WERI-Rb-1 (cell line): ENCODE data around the gene CLOCK.

ENCODE experiments used
- DNase-seq: peaks from one replicate; pipeline ENCODE4 v3.0.0-alpha.2; 2020
- H3K27ac ChIP-seq: fragments of 250-450 bp; sonication (Bioruptor Pico); 2 replicates; pipeline ENCODE4 v1.5.1; 2020; ENCODE audit warnings: mild to moderate bottlenecking, moderate library complexity
- H3K27me3 ChIP-seq: fragments of 250-450 bp; sonication (Bioruptor Pico); 2 replicates; pipeline ENCODE4 v1.5.1; 2021; ENCODE audit warnings: mild to moderate bottlenecking, low read depth, moderate library complexity; ENCODE audit not compliant: insufficient read depth, severe bottlenecking
- H3K36me3 ChIP-seq: fragments of 250-450 bp; sonication (Bioruptor Pico); 2 replicates; pipeline ENCODE4 v1.5.1; 2020; ENCODE audit warnings: mild to moderate bottlenecking, moderate library complexity
- H3K4me3 ChIP-seq: 2 replicates; pipeline ENCODE4 v1.5.1; 2011; ENCODE audit warnings: low read depth, mild to moderate bottlenecking, control low read depth, low read length
- H3K9me3 ChIP-seq: fragments of 250-450 bp; sonication (Bioruptor Pico); 2 replicates; pipeline ENCODE4 v1.5.1; 2021; ENCODE audit warnings: mild to moderate bottlenecking, moderate library complexity; ENCODE audit not compliant: severe bottlenecking
- TF ChIP-seq, protein P1 (sequence below): IDR thresholded peaks from 2 replicates; pipeline ENCODE4 v1.5.1; 2011; ENCODE audit warnings: low read depth, mild to moderate bottlenecking, control low read depth, inconsistent platforms, low read length

Gene CLOCK

DNA sequence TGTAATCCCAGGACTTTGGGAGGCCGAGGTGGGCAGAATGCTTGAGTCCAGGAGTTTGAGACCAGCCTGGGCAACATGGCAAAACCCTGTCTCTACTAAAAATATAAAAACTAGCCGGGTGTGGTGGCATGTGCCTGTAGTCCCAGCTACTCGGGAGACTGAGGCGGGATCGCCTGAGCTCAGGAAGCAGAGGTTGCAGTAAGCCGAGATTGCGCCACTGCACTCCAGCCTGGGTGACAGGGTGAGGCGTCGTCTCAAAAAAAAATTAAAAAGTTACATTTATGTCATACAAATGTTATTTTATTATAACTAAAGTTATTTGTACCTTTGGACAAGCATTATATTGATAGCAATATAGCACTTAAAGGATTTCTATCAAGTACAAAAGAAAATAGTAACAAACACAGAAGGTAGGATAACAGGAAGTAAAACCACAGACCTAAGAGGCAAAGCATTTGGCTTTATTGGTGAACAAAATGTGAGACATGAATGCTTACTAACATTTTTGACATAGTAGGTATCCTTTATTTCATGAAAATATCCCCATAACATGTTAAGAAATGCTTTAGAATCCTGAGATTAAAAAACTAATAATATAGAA is 99.5 kb downstream of the CLOCK start:
- H3K36me3 ChIP-seq: peaks cover 61% of the 10 kb centered on the region
- no peaks in the 10 kb centered on the region for H3K27me3 ChIP-seq
- TF ChIP-seq, protein P1, sequence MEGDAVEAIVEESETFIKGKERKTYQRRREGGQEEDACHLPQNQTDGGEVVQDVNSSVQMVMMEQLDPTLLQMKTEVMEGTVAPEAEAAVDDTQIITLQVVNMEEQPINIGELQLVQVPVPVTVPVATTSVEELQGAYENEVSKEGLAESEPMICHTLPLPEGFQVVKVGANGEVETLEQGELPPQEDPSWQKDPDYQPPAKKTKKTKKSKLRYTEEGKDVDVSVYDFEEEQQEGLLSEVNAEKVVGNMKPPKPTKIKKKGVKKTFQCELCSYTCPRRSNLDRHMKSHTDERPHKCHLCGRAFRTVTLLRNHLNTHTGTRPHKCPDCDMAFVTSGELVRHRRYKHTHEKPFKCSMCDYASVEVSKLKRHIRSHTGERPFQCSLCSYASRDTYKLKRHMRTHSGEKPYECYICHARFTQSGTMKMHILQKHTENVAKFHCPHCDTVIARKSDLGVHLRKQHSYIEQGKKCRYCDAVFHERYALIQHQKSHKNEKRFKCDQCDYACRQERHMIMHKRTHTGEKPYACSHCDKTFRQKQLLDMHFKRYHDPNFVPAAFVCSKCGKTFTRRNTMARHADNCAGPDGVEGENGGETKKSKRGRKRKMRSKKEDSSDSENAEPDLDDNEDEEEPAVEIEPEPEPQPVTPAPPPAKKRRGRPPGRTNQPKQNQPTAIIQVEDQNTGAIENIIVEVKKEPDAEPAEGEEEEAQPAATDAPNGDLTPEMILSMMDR: no peak
- no peaks in the 10 kb centered on the region for H3K9me3 ChIP-seq
- no peak overlapping the region for H3K27ac ChIP-seq
- H3K4me3 ChIP-seq: no peak overlapping the region
- no peak for DNase-seq

DNA sequence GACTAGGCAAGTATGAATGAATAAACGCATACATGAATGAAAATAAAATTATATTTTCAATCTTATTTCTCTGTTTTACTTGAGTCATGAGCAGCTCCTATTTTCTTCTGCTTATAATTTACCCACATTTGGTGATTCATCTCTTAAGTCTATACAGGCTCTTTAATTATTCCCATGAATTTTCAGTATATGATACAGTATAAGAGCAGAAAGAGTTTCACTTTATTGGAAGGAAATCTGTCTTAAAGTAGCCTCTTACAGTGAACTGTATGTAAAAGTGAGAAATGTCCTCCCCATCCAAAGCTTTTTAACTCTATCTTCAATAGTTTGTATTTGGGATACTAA is 100.2 kb downstream of the CLOCK start:
- DNase-seq: no peak
- Histone ChIP-seq H3K27ac (no peak overlapping the region), H3K36me3 (peaks cover 59% of the 10 kb centered on the region), H3K9me3 (no peaks in the 10 kb centered on the region), H3K27me3 (no peaks in the 10 kb centered on the region), H3K4me3 (no peak overlapping the region)
- TF ChIP-seq, protein P1: no peak

DNA sequence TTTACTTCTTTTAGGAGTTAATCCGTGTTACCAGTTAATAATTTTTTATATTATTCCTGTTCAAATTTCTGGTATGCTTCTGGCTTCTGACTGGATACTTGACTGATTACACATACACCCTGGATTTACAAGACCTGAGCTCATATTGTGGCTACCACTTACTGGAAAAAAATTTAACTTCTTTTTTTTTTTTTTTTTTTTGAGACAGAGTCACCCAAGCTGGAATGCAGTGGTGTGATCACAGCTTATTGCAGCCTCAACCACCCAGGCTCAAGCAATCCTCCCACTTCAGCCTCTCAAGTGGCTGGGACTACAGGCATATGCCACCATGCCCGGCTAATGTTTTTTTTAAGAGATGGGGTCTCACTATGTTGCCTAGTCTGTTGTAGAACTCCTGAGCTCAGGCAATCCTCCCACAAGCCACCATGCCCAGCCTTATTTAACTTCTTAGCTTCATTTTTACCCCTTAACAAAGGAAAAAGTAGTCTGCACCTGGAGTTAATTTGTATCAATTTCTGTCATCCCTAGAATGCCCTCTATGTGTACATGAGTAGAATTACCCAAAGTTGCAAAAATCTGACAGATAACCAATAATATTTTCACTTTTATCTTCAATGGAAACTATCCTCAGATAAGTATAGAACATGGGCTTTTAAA is 100.7 kb downstream of the CLOCK start:
- Histone ChIP-seq H3K36me3 (peaks cover 62% of the 10 kb centered on the region), H3K27me3 (no peaks in the 10 kb centered on the region), H3K4me3 (no peak overlapping the region), H3K27ac (no peak overlapping the region), H3K9me3 (no peaks in the 10 kb centered on the region)
- TF ChIP-seq, protein P1: no peak
- no peak for DNase-seq

DNA sequence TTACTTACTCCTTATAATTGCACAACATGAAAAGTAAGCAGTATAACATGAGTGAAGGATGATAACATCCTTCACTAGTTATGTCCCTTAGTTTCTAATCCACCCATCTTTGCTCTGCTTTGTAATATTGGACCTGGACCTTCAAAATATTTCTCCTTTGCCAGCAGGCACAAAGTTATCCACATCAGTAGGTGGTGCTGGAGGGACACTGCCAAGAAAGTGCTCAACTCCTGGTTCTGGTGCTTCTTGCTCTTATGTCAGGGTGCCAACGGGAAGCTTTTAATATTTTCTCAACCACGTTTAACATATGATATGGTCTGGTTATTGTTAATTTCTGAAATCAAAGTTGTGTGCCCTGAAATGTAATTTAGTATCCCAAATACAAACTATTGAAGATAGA is 101.9 kb downstream of the CLOCK start:
- no peak overlapping the region for H3K27ac ChIP-seq
- peaks cover 58% of the 10 kb centered on the region for H3K36me3 ChIP-seq
- TF ChIP-seq, protein P1: peak; percentile 43; the same call in 1 of the 2 replicates
- no peak overlapping the region for H3K4me3 ChIP-seq
- no peaks in the 10 kb centered on the region for H3K9me3 ChIP-seq
- no peaks in the 10 kb centered on the region for H3K27me3 ChIP-seq
- DNase-seq: no peak

DNA sequence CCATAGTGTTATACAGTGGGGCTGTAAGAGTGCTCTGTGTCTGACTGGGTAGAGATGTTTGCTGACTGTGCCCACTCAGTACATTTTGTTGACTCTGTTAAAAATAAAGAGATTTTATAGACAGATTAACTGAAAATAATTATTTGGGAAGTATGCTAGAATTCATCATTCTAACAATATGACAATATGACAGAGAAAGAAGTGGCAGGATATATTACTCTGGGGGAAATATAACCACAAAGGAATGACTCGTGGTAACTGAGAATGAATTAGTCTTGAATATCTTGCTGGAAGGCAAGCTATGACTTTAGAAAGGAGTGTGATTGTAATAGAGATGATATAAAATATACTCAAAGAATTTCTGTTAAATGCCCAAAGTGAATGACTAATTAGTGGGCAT is 104.2 kb downstream of the CLOCK start:
- Histone ChIP-seq H3K36me3 (peaks cover 46% of the 10 kb centered on the region), H3K9me3 (no peaks in the 10 kb centered on the region), H3K4me3 (no peak overlapping the region), H3K27me3 (no peaks in the 10 kb centered on the region), H3K27ac (no peak overlapping the region)
- no peak for DNase-seq
- TF ChIP-seq, protein P1: no peak

DNA sequence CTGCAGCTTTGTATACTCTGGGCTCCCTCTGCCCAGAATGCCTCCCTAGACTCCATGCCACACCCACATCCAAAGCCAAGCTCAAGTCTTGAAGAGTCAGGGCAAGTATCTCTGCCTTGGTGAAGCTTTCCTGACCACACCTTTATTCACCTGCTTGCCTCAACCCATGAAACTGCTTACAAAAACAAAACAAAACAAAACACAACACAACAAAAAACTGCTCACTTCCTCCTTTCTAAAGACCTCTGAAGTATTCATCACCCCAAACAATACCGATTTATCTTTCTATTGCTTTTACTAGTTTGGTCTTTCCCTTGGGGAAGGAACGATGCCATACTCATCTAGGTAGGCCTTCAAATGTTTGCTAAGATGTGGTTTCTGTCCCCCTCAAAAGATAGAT is 105.9 kb downstream of the CLOCK start:
- TF ChIP-seq, protein P1: no peak
- Histone ChIP-seq H3K27ac (no peak overlapping the region), H3K27me3 (no peaks in the 10 kb centered on the region), H3K36me3 (peaks cover 46% of the 10 kb centered on the region), H3K9me3 (no peaks in the 10 kb centered on the region), H3K4me3 (no peak overlapping the region)
- DNase-seq: no peak
